SK-N-SH (cell line): Measurements from ENCODE around the gene KIF15.

Experiments
- RAD21 ChIP-seq: IDR thresholded peaks from 2 replicates; pipeline ENCODE4 v1.6.1; 2012; ENCODE audit warnings: mild to moderate bottlenecking, low read length
- TF ChIP-seq, protein P1 (sequence below): fragments of 200-600 bp; sonication (generic); IDR thresholded peaks from 2 replicates; pipeline ENCODE4 v1.6.1; 2017; ENCODE audit warnings: antibody characterized with exemption, mild to moderate bottlenecking, moderate library complexity

DNA sequence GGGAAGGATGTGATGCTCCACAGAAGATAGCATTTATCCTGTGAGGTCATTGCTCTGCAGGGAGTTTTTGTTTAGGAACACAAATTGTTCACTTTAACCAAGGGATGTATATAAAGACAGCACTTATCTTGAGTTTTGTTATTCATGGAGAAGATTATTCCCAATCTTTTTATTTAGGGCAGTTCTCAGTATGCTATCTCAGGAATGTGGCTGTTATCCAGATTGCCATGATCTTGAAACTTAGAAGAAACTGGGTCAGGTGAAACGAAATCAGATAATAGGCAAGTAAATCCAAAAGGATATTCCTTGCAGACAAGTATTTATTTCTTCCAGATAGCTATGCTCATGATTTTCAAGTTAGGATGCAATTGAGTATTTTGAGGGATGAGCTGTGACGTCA is 80.8 kb downstream of the KIF15 start:
- TF ChIP-seq, protein P1, sequence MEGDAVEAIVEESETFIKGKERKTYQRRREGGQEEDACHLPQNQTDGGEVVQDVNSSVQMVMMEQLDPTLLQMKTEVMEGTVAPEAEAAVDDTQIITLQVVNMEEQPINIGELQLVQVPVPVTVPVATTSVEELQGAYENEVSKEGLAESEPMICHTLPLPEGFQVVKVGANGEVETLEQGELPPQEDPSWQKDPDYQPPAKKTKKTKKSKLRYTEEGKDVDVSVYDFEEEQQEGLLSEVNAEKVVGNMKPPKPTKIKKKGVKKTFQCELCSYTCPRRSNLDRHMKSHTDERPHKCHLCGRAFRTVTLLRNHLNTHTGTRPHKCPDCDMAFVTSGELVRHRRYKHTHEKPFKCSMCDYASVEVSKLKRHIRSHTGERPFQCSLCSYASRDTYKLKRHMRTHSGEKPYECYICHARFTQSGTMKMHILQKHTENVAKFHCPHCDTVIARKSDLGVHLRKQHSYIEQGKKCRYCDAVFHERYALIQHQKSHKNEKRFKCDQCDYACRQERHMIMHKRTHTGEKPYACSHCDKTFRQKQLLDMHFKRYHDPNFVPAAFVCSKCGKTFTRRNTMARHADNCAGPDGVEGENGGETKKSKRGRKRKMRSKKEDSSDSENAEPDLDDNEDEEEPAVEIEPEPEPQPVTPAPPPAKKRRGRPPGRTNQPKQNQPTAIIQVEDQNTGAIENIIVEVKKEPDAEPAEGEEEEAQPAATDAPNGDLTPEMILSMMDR, result no peak
- TF ChIP-seq RAD21, result no peak
